ENCODE measurements around the gene KRT82.

GRCh38 chr12:52360663-52361271 lies 45.4 kb downstream of the KRT82 start:
- TF ChIP-seq CTCF (conservative IDR thresholded peaks at IDR 0.05; ENCODE audit: low read length), result no peak
- no peak for TF ChIP-seq EZH2phosphoT487 (IDR thresholded peaks at IDR 0.05; ENCODE audit: borderline replicate concordance, low read depth, low read length)
